HEK293 (cell line): ENCODE data around the gene RECK.

Source experiments
- CTCF ChIA-PET: fragments of 350-600 bp; formaldehyde crosslinking; extraction: SDS; loops from one replicate; lab custom pipeline; 2021; ENCODE audit warnings: antibody characterized with exemption; lab: Yijun Ruan, JAX
- POLR2A ChIA-PET: fragments of 300-600 bp; formaldehyde crosslinking; extraction: SDS; loops from one replicate; lab custom pipeline; 2020; ENCODE audit warnings: antibody characterized with exemption, inconsistent platforms; lab: Yijun Ruan, JAX
- H3K27ac ChIP-seq: fragments of 200-500 bp; sonication (Bioruptor generic); 2 replicates; pipeline ENCODE4 v1.5.1; 2014; ENCODE audit warnings: low read depth, low read length, control low read depth, inconsistent platforms; ENCODE audit errors: extremely low read depth
- H3K36me3 ChIP-seq, 2 experiments: fragments of 200-500 bp in 1 of 2; sonication (Bioruptor generic) in 1 of 2; 1 replicate in 1 of 2; 2 replicates in 1 of 2; pipeline ENCODE4 v1.5.1; 2014 to 2017; ENCODE audit warnings: inconsistent platforms in 2 of 2, low read length in 2 of 2; ENCODE audit not compliant: control insufficient read depth in 2 of 2, insufficient read depth in 1 of 2
- H3K4me1 ChIP-seq: fragments of 200-500 bp; sonication (Bioruptor generic); 2 replicates; pipeline ENCODE4 v1.5.1; 2014; ENCODE audit warnings: mild to moderate bottlenecking, low read length, inconsistent platforms; ENCODE audit not compliant: control insufficient read depth, insufficient read depth
- H3K4me3 ChIP-seq: 2 replicates; pipeline ENCODE4 v1.5.1; 2011; ENCODE audit warnings: low read depth, mild to moderate bottlenecking, control low read depth, low read length, moderate library complexity
- H3K9me3 ChIP-seq: fragments of 200-500 bp; sonication (Bioruptor generic); 2 replicates; pipeline ENCODE4 v1.5.1; 2014; ENCODE audit warnings: low read depth, low read length, inconsistent platforms; ENCODE audit not compliant: control insufficient read depth, insufficient read depth
- GLIS1 ChIP-seq: fragments of 450-650 bp; formaldehyde crosslinking; IDR thresholded peaks from 2 replicates; pipeline ENCODE4 v1.5.1; 2016; ENCODE audit warnings: missing biosample characterization, missing genetic modification characterization
- PRDM10 ChIP-seq: fragments of 450-650 bp; formaldehyde crosslinking; IDR thresholded peaks from 2 replicates; pipeline ENCODE4 v1.5.1; 2016; ENCODE audit warnings: missing biosample characterization, missing genetic modification characterization
- RBAK ChIP-seq: fragments of 450-650 bp; formaldehyde crosslinking; IDR thresholded peaks from 2 replicates; pipeline ENCODE4 v1.5.1; 2016; ENCODE audit warnings: missing biosample characterization, missing genetic modification characterization
- REST ChIP-seq: fragments of 450-650 bp; formaldehyde crosslinking; IDR thresholded peaks from 2 replicates; pipeline ENCODE4 v1.5.1; 2016; ENCODE audit warnings: missing biosample characterization, missing genetic modification characterization
- ZNF555 ChIP-seq: fragments of 450-650 bp; formaldehyde crosslinking; conservative IDR thresholded peaks from 2 replicates; pipeline ENCODE4 v1.5.1; 2017; ENCODE audit warnings: missing biosample characterization, mild to moderate bottlenecking, missing genetic modification characterization, inconsistent platforms
- ZNF621 ChIP-seq: fragments of 450-650 bp; formaldehyde crosslinking; IDR thresholded peaks from 2 replicates; pipeline ENCODE4 v1.5.1; 2017; ENCODE audit warnings: missing biosample characterization, missing genetic modification characterization
- ZNF624 ChIP-seq: fragments of 450-650 bp; formaldehyde crosslinking; IDR thresholded peaks from 2 replicates; pipeline ENCODE4 v1.5.1; 2017; ENCODE audit warnings: missing biosample characterization, missing genetic modification characterization
- ZNF654 ChIP-seq: fragments of 450-650 bp; formaldehyde crosslinking; IDR thresholded peaks from 2 replicates; pipeline ENCODE4 v1.5.1; 2016; ENCODE audit warnings: low read depth, missing biosample characterization, missing genetic modification characterization
- ZNF785 ChIP-seq: fragments of 450-650 bp; formaldehyde crosslinking; IDR thresholded peaks from 2 replicates; pipeline ENCODE4 v1.5.1; 2016; ENCODE audit warnings: missing biosample characterization, missing genetic modification characterization
- ZNF792 ChIP-seq: fragments of 450-650 bp; formaldehyde crosslinking; IDR thresholded peaks from 2 replicates; pipeline ENCODE4 v1.5.1; 2016; ENCODE audit warnings: missing biosample characterization, missing genetic modification characterization
- TF ChIP-seq, protein P1 (sequence below): fragments of 450-650 bp; formaldehyde crosslinking; IDR thresholded peaks from 2 replicates; pipeline ENCODE4 v1.5.1; 2016; ENCODE audit warnings: missing biosample characterization, missing genetic modification characterization
- TF ChIP-seq, protein P2 (sequence below): fragments of 450-650 bp; formaldehyde crosslinking; IDR thresholded peaks from 2 replicates; pipeline ENCODE4 v1.5.1; 2016; ENCODE audit warnings: missing biosample characterization, missing genetic modification characterization, borderline replicate concordance

RECK gene

GRCh38 chr9:36100532-36100931, 63.8 kb downstream of the RECK start:
- Histone ChIP-seq H3K27ac (no peak overlapping the region), H3K9me3 (no peaks in the 10 kb centered on the region), H3K4me1 (no peaks in the 10 kb centered on the region), H3K4me3 (no peak overlapping the region), H3K36me3 (no peaks in the 10 kb centered on the region; a peak in 1 of 3 replicates)
- CTCF ChIA-PET = interaction anchor here (0.7 to 8.5 kb wide), 6 partner anchors 9 to 310 kb away, joined by 3 to 172 read pairs (median 3); partner anchors contain the start of gene CCIN
- POLR2A ChIA-PET = interaction anchor here (3.8 kb wide), 1 partner anchor 90 kb away, joined by 18 read pairs; the partner anchor contains the start of gene CLTA
- TF ChIP-seq, protein P1, sequence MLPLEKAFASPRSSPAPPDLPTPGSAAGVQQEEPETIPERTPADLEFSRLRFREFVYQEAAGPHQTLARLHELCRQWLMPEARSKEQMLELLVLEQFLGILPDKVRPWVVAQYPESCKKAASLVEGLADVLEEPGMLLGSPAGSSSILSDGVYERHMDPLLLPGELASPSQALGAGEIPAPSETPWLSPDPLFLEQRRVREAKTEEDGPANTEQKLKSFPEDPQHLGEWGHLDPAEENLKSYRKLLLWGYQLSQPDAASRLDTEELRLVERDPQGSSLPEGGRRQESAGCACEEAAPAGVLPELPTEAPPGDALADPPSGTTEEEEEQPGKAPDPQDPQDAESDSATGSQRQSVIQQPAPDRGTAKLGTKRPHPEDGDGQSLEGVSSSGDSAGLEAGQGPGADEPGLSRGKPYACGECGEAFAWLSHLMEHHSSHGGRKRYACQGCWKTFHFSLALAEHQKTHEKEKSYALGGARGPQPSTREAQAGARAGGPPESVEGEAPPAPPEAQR = no peak
- TF ChIP-seq ZNF621 (tag by site-specific recombination) = no peak
- TF ChIP-seq ZNF792 (tag by site-specific recombination) = no peak
- no peak for TF ChIP-seq REST (tag by site-specific recombination)
- no peak for TF ChIP-seq PRDM10

DNA sequence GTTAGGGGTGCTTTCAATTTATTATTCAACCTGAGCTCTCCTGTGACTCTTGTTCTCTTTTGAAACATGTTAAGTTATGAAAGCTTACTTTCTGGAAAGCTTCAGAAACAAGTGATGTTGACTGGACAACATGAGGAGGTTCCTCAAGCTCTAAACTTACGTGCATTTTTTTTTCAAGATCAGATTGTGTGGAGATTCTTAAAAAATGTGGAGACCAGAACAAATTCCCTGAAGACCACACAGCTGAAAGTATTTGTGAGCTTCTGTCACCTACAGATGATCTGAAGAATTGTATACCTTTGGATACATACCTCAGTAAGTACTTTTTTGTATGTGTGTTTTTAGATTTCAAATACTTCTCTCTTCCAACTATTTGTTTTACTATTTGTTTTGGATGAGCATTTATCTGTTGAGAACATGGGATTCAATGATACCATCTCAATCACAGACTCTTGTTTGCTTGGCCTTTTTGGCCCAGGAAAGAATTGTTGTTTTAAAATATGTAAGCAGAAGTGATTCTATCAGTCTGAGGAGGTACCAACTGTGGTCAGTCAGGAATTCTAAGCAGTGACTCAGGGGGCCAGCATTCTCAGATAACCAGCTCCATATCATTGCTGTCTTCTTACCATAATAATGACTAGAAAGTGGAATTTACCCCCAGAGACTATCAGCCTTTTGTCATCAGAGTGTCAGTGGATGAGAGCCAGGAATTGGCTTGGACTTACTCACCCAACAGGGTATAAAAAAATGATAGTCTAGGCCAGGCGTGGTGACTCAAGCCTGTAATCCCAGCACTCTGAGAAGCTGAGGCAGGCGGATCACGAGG, 65.4 kb downstream of the RECK start:
- no peaks in the 10 kb centered on the region; a peak in 1 of 3 replicates for H3K36me3 ChIP-seq
- H3K4me3 ChIP-seq = no peak overlapping the region
- H3K9me3 ChIP-seq = no peaks in the 10 kb centered on the region
- CTCF ChIA-PET = interaction anchor here (0.5 to 8.5 kb wide), 48 partner anchors 11 to 903 kb away, joined by 3 to 172 read pairs (median 4); partner anchors contain the start of genes CCIN, CLTA and GLIPR2
- TF ChIP-seq GLIS1 (tag by site-specific recombination) (peak; percentile 60), ZNF555 (tag by site-specific recombination) (no peak)
- no peaks in the 10 kb centered on the region for H3K4me1 ChIP-seq
- H3K27ac ChIP-seq = no peak overlapping the region
- POLR2A ChIA-PET = interaction anchor here (0.5 to 3.8 kb wide), 7 partner anchors 35 to 290 kb away, joined by 3 to 18 read pairs (median 5); partner anchors contain the start of genes CLTA and GLIPR2

DNA sequence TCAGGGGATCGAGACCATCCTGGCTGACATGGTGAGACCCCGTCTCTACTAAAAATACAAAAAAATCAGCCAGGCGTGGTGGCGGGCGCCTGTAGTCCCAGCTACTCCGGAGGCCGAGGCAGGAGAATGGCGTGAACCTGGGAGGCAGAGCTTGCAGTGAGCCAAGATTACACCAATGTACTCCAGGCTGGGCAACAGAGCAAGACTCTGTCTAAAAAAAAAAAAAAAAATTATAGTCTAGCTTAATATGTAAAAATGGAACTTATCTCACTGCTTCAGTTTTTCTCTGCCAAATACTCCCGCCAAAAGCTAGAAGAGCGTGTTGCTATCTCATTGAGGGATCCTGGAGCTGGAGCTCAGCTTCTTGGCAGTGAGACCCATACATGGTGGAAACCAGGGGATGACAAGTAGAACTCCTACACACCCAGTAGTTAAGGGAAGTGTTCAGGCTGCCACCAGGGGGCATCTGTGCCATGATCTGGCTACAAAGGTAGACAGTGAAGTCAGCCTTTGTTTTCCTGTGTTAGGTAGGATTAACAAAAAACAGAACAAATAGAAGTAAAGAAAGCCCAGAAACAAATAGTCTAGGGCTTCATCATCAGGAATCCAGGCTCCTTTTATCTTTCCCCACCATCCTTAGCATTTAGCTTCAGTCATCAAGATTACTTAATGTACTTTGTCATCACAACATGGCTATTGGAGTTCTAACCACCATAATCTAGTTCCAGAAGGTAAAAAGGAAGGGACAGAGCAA, 66.2 kb downstream of the RECK start:
- no peaks in the 10 kb centered on the region for H3K4me1 ChIP-seq
- H3K27ac ChIP-seq = no peak overlapping the region
- ChIA-PET CTCF (interaction anchor here (0.6 to 8.5 kb wide), 52 partner anchors 11 to 1497 kb away, joined by 3 to 172 read pairs (median 4); partner anchors contain the start of genes CCIN, CLTA and GLIPR2), POLR2A (interaction anchor here (0.5 to 3.8 kb wide), 4 partner anchors 34 to 166 kb away, joined by 3 to 18 read pairs (median 8); partner anchors contain the start of genes CLTA and GLIPR2)
- H3K9me3 ChIP-seq = no peaks in the 10 kb centered on the region
- H3K36me3 ChIP-seq = no peaks in the 10 kb centered on the region; a peak in 1 of 3 replicates
- no peak overlapping the region for H3K4me3 ChIP-seq
- TF ChIP-seq ZNF785 (tag by site-specific recombination) (no peak), RBAK (no peak), ZNF624 (no peak), ZNF654 (tag by site-specific recombination) (peak; percentile 45)
- TF ChIP-seq, protein P2, sequence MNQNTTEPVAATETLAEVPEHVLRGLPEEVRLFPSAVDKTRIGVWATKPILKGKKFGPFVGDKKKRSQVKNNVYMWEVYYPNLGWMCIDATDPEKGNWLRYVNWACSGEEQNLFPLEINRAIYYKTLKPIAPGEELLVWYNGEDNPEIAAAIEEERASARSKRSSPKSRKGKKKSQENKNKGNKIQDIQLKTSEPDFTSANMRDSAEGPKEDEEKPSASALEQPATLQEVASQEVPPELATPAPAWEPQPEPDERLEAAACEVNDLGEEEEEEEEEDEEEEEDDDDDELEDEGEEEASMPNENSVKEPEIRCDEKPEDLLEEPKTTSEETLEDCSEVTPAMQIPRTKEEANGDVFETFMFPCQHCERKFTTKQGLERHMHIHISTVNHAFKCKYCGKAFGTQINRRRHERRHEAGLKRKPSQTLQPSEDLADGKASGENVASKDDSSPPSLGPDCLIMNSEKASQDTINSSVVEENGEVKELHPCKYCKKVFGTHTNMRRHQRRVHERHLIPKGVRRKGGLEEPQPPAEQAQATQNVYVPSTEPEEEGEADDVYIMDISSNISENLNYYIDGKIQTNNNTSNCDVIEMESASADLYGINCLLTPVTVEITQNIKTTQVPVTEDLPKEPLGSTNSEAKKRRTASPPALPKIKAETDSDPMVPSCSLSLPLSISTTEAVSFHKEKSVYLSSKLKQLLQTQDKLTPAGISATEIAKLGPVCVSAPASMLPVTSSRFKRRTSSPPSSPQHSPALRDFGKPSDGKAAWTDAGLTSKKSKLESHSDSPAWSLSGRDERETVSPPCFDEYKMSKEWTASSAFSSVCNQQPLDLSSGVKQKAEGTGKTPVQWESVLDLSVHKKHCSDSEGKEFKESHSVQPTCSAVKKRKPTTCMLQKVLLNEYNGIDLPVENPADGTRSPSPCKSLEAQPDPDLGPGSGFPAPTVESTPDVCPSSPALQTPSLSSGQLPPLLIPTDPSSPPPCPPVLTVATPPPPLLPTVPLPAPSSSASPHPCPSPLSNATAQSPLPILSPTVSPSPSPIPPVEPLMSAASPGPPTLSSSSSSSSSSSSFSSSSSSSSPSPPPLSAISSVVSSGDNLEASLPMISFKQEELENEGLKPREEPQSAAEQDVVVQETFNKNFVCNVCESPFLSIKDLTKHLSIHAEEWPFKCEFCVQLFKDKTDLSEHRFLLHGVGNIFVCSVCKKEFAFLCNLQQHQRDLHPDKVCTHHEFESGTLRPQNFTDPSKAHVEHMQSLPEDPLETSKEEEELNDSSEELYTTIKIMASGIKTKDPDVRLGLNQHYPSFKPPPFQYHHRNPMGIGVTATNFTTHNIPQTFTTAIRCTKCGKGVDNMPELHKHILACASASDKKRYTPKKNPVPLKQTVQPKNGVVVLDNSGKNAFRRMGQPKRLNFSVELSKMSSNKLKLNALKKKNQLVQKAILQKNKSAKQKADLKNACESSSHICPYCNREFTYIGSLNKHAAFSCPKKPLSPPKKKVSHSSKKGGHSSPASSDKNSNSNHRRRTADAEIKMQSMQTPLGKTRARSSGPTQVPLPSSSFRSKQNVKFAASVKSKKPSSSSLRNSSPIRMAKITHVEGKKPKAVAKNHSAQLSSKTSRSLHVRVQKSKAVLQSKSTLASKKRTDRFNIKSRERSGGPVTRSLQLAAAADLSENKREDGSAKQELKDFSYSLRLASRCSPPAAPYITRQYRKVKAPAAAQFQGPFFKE (tag by site-specific recombination) = no peak
